HL-60 (cell line): Measurements from ENCODE around the gene SHB.

Source experiments
- DNase-seq, 2 experiments: peaks; one replicate each; pipeline ENCODE4 v3.0.0-alpha.2; 2010 to 2020; ENCODE audit warnings: low read depth in 1 of 2, low spot score in 1 of 2
- H3K27ac ChIP-seq: fragments of 250-450 bp; sonication (Bioruptor Pico); replicated peaks from 2 replicates; pipeline ENCODE4 v1.5.1; 2020; ENCODE audit warnings: mild to moderate bottlenecking, moderate library complexity
- H3K27me3 ChIP-seq: fragments of 250-450 bp; sonication (Bioruptor Pico); 2 replicates; pipeline ENCODE4 v1.5.1; 2021; ENCODE audit warnings: mild to moderate bottlenecking, moderate library complexity; ENCODE audit not compliant: insufficient read depth, poor library complexity, severe bottlenecking
- H3K4me3 ChIP-seq: replicated peaks from 2 replicates; pipeline ENCODE4 v1.5.1; 2011; ENCODE audit warnings: mild to moderate bottlenecking, control low read depth, low read length; ENCODE audit not compliant: insufficient read depth
- CTCF ChIP-seq: IDR thresholded peaks from one replicate; pipeline ENCODE4 v1.5.1; 2011; ENCODE audit warnings: low read length, control low read depth, inconsistent platforms; ENCODE audit not compliant: insufficient read depth
- GABPA ChIP-seq: IDR thresholded peaks from 2 replicates; pipeline ENCODE4 v1.6.1; 2012; ENCODE audit warnings: low read depth
- POLR2AphosphoS5 ChIP-seq: IDR thresholded peaks from 2 replicates; pipeline ENCODE4 v1.6.1; 2012; ENCODE audit warnings: low read depth
- REST ChIP-seq: IDR thresholded peaks from 2 replicates; pipeline ENCODE4 v1.6.1; 2012; ENCODE audit warnings: low read depth; ENCODE audit not compliant: insufficient replicate concordance
- SPI1 ChIP-seq: IDR thresholded peaks from 2 replicates; pipeline ENCODE4 v1.6.1; 2012; ENCODE audit warnings: low read depth, mild to moderate bottlenecking, borderline replicate concordance

The SHB gene

GRCh38 chr9:38017149-38017884 is 51.7 kb downstream of the SHB start:
- Histone ChIP-seq H3K4me3 (no peak overlapping the region), H3K27me3 (no peaks in the 10 kb centered on the region), H3K27ac (no peak overlapping the region)
- no peak for TF ChIP-seq REST
- TF ChIP-seq CTCF: no peak
- no peak for DNase-seq

DNA sequence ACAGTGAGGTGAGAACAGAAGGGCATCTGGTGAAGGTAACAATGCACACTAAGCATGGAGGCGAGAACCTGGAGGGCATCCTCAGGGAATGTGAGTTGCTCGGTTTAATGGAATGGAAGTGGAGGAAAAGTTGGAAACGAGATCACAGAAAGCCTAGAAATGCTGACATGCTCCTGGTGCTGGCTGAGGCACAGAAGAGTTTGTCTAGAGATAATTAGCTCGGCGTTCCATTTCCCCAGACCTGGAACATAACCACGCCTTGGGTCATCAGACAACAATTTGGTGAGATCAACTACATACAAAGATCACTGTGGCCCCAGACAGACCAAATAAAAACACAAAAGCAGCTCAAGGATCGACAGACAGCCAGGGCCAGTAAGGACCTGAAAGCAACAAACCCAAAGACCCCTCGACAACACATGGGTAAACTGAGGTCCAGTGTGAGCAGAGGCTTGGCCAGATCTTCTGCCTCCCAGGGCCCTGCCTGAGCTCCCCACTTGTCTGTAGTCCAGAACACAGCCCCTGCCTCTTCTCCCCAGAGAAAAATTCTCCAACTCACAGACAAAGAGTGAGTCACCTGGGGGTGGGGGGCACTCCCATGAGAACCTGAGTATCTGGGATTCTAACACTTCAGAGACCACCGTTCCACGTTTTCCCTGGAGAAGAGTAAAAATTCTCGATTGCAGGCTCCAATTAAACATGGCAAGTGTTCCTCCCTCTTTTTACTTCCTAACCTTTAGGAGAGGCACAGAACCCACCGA is 52.5 kb downstream of the SHB start:
- TF ChIP-seq CTCF: no peak
- no peak for TF ChIP-seq REST
- no peak for TF ChIP-seq SPI1
- no peak for TF ChIP-seq POLR2AphosphoS5
- TF ChIP-seq GABPA: no peak
- Histone ChIP-seq H3K4me3 (no peak overlapping the region), H3K27ac (no peak overlapping the region), H3K27me3 (no peaks in the 10 kb centered on the region)
- no peak for DNase-seq

DNA sequence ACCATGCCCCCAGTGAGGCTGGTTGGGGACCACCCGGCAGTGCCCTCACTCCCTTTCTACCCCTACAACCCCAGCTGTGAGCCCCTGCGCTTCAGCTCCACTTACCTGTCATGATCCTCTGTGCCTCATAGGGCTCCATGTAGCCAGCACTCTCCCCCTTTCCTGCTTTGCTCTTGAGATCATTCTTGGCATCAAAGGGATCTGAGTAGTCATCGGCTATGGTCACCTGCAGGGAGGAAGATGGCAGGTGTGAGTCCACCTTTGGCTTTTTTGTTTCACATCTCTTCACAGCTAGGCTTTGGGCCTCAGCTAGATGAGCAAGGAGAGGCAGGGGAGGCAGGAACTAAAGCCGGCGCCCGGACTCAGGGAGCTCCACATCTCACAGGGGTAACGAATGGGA is 53.1 kb downstream of the SHB start:
- H3K4me3 ChIP-seq: no peak overlapping the region
- no peaks in the 10 kb centered on the region for H3K27me3 ChIP-seq
- no peak for DNase-seq
- TF ChIP-seq REST (no peak), GABPA (no peak), POLR2AphosphoS5 (no peak), CTCF (no peak), SPI1 (no peak)
- H3K27ac ChIP-seq: no peak overlapping the region
